Measurements from ENCODE around the gene LPP. TPM values are rescaled to one million over a fixed set of nuclear protein-coding genes. Genes with fewer than 3 reads are reported as not detected.
"Not testable (repeated sequence)": the region's sequence is repeated elsewhere in the genome, so short reads cannot be mapped to it uniquely, and the experiment has no call there.

The LPP gene
- total RNA-seq, 2 experiments from 2014 or later = 51.3 to 58.9 TPM

DNA sequence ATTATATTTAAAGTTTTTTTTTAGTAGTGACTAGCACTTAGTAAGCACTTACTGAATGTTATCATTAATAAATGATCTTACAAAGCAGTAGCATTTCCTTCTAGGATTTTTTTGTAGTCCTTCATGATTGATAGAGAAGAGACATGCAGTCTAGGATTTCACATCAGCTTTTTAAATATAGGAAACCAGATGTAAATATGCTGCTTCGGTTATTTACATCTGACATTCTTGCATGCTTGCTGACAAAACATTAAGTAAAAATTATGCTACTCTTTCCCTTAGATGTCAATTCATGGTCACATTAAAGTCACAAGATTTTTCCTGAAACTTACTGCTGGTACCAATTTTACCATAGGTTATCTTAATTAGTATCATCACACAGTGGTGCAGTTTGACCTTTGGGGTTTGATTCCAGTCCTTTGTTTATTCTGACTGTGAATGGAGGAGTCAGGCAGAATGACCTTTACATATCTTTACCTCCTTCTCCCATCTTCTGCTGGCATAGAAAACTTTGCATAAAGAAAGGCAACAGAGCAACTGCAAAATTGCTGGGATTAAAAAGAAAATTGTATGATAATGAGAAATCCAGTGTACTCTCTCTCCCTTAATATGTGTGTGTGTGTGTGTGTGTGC is 286.5 kb downstream of the LPP start:
- POLR2A ChIA-PET = no interaction called here

GRCh38 chr3:188442430-188442829 is 288.5 kb downstream of the LPP start:
- ATAC-seq (no peak), DNase-seq (no peak)
- H3K27me3 Mint-ChIP-seq (ENCODE audit: low read depth) = no peaks in the 10 kb centered on the region
- POLR2A ChIA-PET = no interaction called here
- H3K4me3 Mint-ChIP-seq = no peak overlapping the region
- CTCF ChIA-PET = interaction anchor here (1.7 kb wide), 1 partner anchor 12 kb away, joined by 6 read pairs; no protein-coding TSS in a partner anchor
- H3K9me3 Mint-ChIP-seq (ENCODE audit: insufficient read depth) = peaks cover 10% of the 10 kb centered on the region
- peaks cover 45% of the 10 kb centered on the region for H3K36me3 Mint-ChIP-seq (ENCODE audit: low read depth)
- H3K27ac Mint-ChIP-seq = no peak overlapping the region
- peaks cover 73% of the 10 kb centered on the region for H3K4me1 Mint-ChIP-seq (ENCODE audit: low read depth)

More for the DNA sequence above, 286.5 kb downstream of the LPP start:
- Mint-ChIP-seq H3K4me1 (ENCODE audit: low read depth) (peaks cover 65% of the 10 kb centered on the region), H3K27ac (peak overlapping the region; percentile 60), H3K36me3 (ENCODE audit: low read depth) (peaks cover 50% of the 10 kb centered on the region), H3K9me3 (ENCODE audit: insufficient read depth) (peaks cover 7% of the 10 kb centered on the region), H3K4me3 (no peak overlapping the region), H3K27me3 (ENCODE audit: low read depth) (no peaks in the 10 kb centered on the region)
- ATAC-seq (no peak), DNase-seq (no peak)
- CTCF ChIA-PET = no interaction called here

DNA sequence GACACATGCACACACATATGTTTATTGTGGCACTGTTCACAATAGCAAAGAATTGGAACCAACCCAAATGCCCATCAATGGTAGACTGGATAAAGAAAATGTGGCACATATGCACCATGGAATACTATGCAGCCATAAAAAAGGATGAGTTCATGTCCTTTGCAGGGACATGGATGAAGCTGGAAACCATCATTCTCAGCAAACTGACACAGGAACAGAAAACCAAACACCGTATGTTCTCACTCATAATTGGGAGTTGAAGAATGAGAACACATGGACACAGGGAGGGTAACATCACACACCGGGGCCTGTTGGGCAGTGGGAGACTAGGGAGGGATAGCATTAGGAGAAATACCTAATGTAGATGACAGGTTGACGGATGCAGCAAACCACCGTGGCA is 291.2 kb downstream of the LPP start:
- H3K4me1 Mint-ChIP-seq (ENCODE audit: low read depth) = peaks cover 54% of the 10 kb centered on the region
- DNase-seq; POLR2A ChIA-PET; ATAC-seq; H3K27me3 Mint-ChIP-seq (ENCODE audit: low read depth); CTCF ChIA-PET; H3K27ac Mint-ChIP-seq; H3K4me3 Mint-ChIP-seq: not testable (repeated sequence)
- peaks cover 10% of the 10 kb centered on the region for H3K9me3 Mint-ChIP-seq (ENCODE audit: insufficient read depth)
- peaks cover 41% of the 10 kb centered on the region for H3K36me3 Mint-ChIP-seq (ENCODE audit: low read depth)

DNA sequence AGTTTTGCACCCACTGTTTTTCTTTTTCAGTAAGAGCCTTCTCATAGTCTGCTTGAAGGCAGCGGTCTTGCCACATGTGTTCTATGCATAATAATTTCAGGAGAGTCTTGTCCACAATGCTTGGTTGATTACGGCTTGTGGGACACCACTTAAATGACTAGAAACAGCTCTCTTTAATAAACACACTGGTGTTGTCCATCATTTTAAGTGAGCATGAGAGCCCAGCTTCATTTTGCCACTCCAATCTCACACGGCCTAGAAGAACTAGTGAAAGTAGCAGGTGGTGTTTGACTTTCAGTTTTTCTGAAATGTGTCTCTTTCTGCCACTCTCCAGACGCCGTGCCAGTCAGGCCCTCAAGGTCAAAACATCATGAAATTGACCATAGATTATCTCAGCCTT is 292.1 kb downstream of the LPP start:
- H3K36me3 Mint-ChIP-seq (ENCODE audit: low read depth) = peaks cover 38% of the 10 kb centered on the region
- no peak for ATAC-seq
- H3K27ac Mint-ChIP-seq = peak overlapping the region; percentile 41
- peaks cover 9% of the 10 kb centered on the region for H3K9me3 Mint-ChIP-seq (ENCODE audit: insufficient read depth)
- ChIA-PET POLR2A (interaction anchor here (0.5 to 0.6 kb wide), 2 partner anchors 135 to 706 kb away, joined by 3 to 10 read pairs; no protein-coding TSS in a partner anchor), CTCF (interaction anchor here (1.6 kb wide), 1 partner anchor 706 kb away, joined by 7 read pairs; no protein-coding TSS in a partner anchor)
- H3K4me1 Mint-ChIP-seq (ENCODE audit: low read depth) = peaks cover 46% of the 10 kb centered on the region
- no peak for DNase-seq
- no peaks in the 10 kb centered on the region for H3K27me3 Mint-ChIP-seq (ENCODE audit: low read depth)
- no peak overlapping the region for H3K4me3 Mint-ChIP-seq

DNA sequence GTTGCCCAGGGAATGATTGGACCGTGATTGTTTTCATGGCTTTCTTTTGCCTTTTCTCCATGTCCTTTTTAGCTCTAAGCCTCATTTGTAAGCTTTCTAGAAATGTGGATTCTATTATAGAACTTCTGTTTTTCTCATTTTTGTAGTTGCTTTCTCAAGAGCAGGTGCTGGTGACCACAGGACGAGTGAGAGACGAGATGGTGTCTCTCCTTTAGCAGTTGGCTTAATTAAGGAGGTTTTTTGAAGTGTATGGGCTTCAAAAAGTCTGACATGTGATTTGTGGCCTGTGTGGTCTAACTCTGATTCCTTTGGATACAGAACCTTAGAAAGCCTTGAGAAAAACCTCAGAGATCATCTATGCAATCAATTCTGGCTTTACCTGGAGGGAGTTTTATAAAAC is 292.8 kb downstream of the LPP start:
- ChIA-PET POLR2A (no interaction called here), CTCF (interaction anchor here (1.6 kb wide), 1 partner anchor 707 kb away, joined by 7 read pairs; no protein-coding TSS in a partner anchor)
- Mint-ChIP-seq H3K4me1 (ENCODE audit: low read depth) (peaks cover 45% of the 10 kb centered on the region), H3K27ac (peak overlapping the region; percentile 14), H3K9me3 (ENCODE audit: insufficient read depth) (peaks cover 7% of the 10 kb centered on the region), H3K36me3 (ENCODE audit: low read depth) (peaks cover 36% of the 10 kb centered on the region), H3K4me3 (no peak overlapping the region), H3K27me3 (ENCODE audit: low read depth) (no peaks in the 10 kb centered on the region)
- DNase-seq (no peak), ATAC-seq (no peak)

- CTCF ChIA-PET = no interaction called here
- H3K4me3 Mint-ChIP-seq = no peak overlapping the region
These were observed 294.9 kb downstream of the LPP start for GRCh38 chr3:188448813-188449212.

DNA sequence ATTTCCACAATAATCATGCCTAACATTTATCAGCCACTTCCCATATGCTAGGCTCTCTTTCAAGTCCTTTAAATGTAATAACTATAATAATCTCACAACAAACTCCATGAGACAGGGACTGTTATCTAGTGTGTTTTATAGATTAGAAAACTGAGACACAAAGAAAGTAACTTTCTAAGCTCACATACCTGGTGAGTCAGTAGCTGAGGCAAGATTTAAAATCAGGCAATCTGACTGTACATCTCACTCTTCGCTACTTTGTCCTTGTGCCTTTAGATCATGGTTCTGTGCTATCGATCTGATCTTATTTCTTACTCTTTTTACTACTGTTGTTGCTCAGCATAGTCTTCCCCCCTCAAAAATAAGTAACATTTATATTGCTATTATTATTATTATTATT is 295.5 kb downstream of the LPP start:
- Mint-ChIP-seq H3K9me3 (ENCODE audit: insufficient read depth) (peaks cover 4% of the 10 kb centered on the region), H3K36me3 (ENCODE audit: low read depth) (peaks cover 19% of the 10 kb centered on the region), H3K4me3 (no peak overlapping the region), H3K27ac (no peak overlapping the region), H3K27me3 (ENCODE audit: low read depth) (no peaks in the 10 kb centered on the region), H3K4me1 (ENCODE audit: low read depth) (peaks cover 32% of the 10 kb centered on the region)
- ATAC-seq = no peak
- ChIA-PET CTCF (no interaction called here), POLR2A (no interaction called here)
- DNase-seq = no peak

More at GRCh38 chr3:188448813-188449212, 294.9 kb downstream of the LPP start:
- ATAC-seq = no peak
- Mint-ChIP-seq H3K27ac (no peak overlapping the region), H3K27me3 (ENCODE audit: low read depth) (no peaks in the 10 kb centered on the region), H3K9me3 (ENCODE audit: insufficient read depth) (peaks cover 6% of the 10 kb centered on the region), H3K4me1 (ENCODE audit: low read depth) (peaks cover 33% of the 10 kb centered on the region), H3K36me3 (ENCODE audit: low read depth) (peaks cover 20% of the 10 kb centered on the region)
- no peak for DNase-seq
- POLR2A ChIA-PET = no interaction called here

DNA sequence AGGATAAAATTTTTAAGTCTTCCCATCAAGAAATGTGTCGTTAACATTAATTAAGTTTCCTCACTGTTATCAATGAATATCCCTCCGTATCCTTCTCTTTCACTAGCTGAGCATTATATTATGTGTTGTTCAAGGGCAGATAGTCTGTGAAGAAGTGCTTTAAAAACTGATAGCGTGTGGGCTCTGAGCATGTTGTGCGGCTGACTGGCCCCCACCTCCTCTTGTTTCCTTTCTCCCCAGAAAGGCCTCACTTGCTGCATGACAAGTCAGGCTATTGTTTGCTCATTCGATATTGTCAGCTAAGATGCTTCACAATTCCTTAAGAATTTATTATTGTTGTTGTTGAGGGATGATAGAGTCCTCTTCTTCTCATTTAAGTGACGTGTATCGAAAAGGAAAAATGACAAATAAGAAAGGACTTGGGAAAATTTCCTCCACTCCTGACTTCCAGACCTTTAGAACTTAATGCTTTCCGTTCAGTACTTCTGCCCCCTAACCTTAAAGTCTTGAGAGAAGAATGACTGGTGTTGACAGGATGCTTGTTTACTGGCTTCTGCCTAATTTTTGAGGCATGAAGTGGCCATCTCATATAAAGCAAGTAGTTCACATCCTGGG is 298.3 kb downstream of the LPP start:
- CTCF ChIA-PET = no interaction called here
- H3K4me1 Mint-ChIP-seq (ENCODE audit: low read depth) = peaks cover 9% of the 10 kb centered on the region

GRCh38 chr3:188453431-188454384 is 299.8 kb downstream of the LPP start:
- Mint-ChIP-seq H3K9me3 (ENCODE audit: insufficient read depth) (no peaks in the 10 kb centered on the region), H3K27ac (no peak overlapping the region), H3K27me3 (ENCODE audit: low read depth) (no peaks in the 10 kb centered on the region), H3K4me3 (no peak overlapping the region), H3K36me3 (ENCODE audit: low read depth) (peaks cover 3% of the 10 kb centered on the region), H3K4me1 (ENCODE audit: low read depth) (peaks cover 4% of the 10 kb centered on the region)
- CTCF ChIA-PET = interaction anchor here (0.8 to 1.7 kb wide), 2 partner anchors 18 to 713 kb away, joined by 3 read pairs; no protein-coding TSS in a partner anchor
- POLR2A ChIA-PET = no interaction called here
- DNase-seq (no peak), ATAC-seq (no peak)

More for the DNA sequence above, 298.3 kb downstream of the LPP start:
- Mint-ChIP-seq H3K4me3 (no peak overlapping the region), H3K27me3 (ENCODE audit: low read depth) (no peaks in the 10 kb centered on the region), H3K36me3 (ENCODE audit: low read depth) (peaks cover 7% of the 10 kb centered on the region), H3K27ac (no peak overlapping the region), H3K9me3 (ENCODE audit: insufficient read depth) (no peaks in the 10 kb centered on the region)
- no peak for DNase-seq
- POLR2A ChIA-PET = no interaction called here
- no peak for ATAC-seq

DNA sequence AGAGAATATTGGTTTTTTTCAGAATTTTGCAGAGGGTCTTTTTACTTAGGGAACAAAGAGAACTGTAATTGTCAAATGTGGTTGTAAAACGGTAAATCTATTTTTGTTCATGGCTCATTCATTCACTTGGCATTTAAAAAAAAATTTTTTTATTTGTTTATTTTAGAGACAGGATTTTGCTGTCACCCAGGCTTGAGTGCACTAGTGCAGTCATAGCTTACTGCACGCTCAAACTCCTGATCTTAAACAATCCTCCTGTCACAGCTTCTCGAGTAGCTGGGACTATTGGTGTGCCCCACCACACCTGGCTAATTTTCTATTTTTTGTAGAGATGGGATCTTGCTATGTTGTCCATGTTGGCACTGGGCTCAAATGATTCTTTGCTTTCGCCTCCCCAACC is 301.8 kb downstream of the LPP start:
- CTCF ChIA-PET = no interaction called here
- DNase-seq (no peak), ATAC-seq (no peak)
- Mint-ChIP-seq H3K4me3 (no peak overlapping the region), H3K4me1 (ENCODE audit: low read depth) (no peaks in the 10 kb centered on the region), H3K27me3 (ENCODE audit: low read depth) (no peaks in the 10 kb centered on the region), H3K36me3 (ENCODE audit: low read depth) (peaks cover 2% of the 10 kb centered on the region), H3K9me3 (ENCODE audit: insufficient read depth) (no peaks in the 10 kb centered on the region), H3K27ac (no peak overlapping the region)
- POLR2A ChIA-PET = no interaction called here

DNA sequence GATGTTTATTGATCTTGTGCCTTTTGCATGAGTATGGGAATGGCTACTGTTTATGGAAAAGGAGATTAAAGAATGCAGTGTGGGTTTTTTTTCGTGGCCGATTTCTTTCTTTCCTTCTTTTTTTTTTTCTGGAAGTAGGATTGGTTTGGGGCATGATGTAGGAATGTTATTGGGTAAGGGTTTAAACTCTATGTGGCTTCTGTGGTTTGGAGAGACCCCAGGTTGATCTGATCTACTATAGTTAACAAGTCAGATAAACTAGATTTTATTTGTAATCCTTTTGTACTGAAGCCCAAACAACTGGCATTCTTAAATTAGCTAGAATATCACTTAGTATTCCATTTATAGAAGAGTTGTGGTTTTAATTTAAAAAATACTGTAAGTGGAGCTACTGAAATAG is 304.8 kb downstream of the LPP start:
- no peak for DNase-seq
- Mint-ChIP-seq H3K27me3 (ENCODE audit: low read depth) (no peaks in the 10 kb centered on the region), H3K9me3 (ENCODE audit: insufficient read depth) (no peaks in the 10 kb centered on the region), H3K4me3 (no peak overlapping the region), H3K36me3 (ENCODE audit: low read depth) (peaks cover 2% of the 10 kb centered on the region), H3K27ac (no peak overlapping the region), H3K4me1 (ENCODE audit: low read depth) (no peaks in the 10 kb centered on the region)
- POLR2A ChIA-PET = no interaction called here
- ATAC-seq = no peak
- CTCF ChIA-PET = interaction anchor here (1.1 kb wide), 1 partner anchor 13 kb away, joined by 3 read pairs; no protein-coding TSS in a partner anchor

- DNase-seq = no peak
- ChIA-PET CTCF (no interaction called here), POLR2A (no interaction called here)
- Mint-ChIP-seq H3K27me3 (ENCODE audit: low read depth) (no peaks in the 10 kb centered on the region), H3K4me1 (ENCODE audit: low read depth) (no peaks in the 10 kb centered on the region), H3K4me3 (no peak overlapping the region), H3K9me3 (ENCODE audit: insufficient read depth) (no peaks in the 10 kb centered on the region), H3K27ac (no peak overlapping the region), H3K36me3 (ENCODE audit: low read depth) (peaks cover 8% of the 10 kb centered on the region)
- no peak for ATAC-seq
These were observed 311.4 kb downstream of the LPP start for GRCh38 chr3:188465311-188465710.
